Stimulated activated CD4-positive, alpha-beta T cell treated with anti-CD3 and anti-CD28 coated beads, Interleukin-12 subunit alpha, Interleukin-12 subunit beta, amount 100 ng/mL, for 4 hours (primary cell): ENCODE data around the gene HDX.
A peak's percentile ranks its signal among the peaks of the same experiment; 100 is the strongest.
"Not testable (repeated sequence)": the region's sequence is repeated elsewhere in the genome, so short reads cannot be mapped to it uniquely, and the experiment has no call there.

Experiments
- DNase-seq: peaks from one replicate; pipeline ENCODE4 v3.0.0-alpha.2; 2020

The HDX gene

DNA sequence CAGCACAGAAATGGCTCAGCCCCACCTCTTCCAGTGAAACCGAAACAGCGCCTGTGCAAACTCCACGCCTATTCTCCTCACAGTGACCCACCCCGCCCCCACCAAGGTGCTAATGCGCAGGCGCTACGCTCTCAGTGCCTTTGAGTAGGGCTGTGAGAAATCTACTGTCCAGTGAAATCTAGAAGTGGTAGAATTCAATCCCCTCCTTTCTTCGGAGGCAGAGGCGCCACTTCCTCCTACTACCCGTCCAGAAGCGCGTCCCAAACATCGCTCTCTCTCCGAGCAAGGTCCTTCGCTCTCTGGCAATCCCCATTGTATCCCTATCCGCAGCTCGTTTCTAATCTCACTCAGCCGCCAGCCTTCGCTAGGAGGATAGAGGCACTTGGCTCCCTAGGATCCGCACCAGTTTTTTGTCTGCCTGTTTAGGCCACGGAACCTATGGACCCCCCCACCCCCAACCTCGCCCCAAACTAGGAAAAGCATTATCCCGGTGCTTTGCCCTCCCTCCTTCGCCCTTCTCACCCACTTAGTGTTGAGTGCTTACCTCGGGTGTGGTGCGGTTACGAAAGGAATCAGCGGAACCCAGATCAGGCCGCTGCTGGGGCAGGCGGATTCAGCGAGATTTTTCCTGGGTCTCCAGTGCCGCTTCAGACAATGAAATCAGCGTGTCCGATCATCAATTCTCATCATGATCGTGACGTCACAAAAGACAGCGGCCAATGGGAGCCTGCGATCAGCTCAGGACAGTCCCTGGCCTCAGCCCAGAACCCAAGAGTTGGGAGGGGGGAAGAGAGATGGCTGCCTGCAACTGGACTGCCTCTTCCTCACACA lies at the start of gene HDX:
TSS of gene HDX (minus strand) at position 656 of the 831 bp plus-strand sequence. CDS start 27,056 bp downstream, outside the sequence.
- peak; percentile 44 for DNase-seq

DNA sequence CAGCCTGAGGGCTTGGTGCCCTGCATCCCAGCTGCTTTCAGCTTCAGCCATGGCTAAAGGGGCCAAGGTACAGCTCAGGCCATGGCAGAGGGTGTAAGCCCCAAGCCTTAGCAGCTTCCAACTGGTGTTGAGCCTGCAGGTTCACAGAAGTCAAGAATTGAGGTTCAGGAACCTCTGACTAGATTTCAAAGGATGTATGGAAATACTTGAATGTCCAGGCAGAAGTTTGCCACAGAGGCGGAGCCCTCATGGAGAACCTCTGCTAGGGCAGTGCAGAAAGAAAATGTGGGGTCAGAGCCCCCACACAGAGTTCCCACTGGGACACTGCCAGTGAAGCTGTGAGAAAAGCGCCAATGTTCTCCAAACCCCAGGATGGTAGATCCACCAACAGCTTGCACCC lies 39.1 kb upstream of the HDX start:
- not testable (repeated sequence) for DNase-seq

DNA sequence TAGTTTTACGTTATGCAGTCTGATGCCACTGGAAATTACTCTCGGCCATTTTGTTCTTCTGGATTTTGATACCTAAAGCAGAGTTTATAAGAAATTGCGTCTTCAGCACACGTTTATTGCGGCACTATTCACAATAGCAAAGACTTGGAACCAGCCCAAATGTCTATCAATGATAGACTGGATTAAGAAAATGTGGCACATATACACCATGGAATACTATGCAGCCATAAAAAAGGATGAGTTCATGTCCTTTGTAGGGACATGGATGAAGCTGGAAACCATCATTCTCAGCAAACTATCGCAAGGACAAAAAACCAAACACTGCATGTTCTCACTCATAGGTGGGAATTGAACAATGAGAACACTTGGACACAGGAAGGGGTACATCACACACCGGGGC lies 35.4 kb upstream of the HDX start:
- DNase-seq = not testable (repeated sequence)

- DNase-seq = no peak
These were observed 13.8 kb downstream of the HDX start for GRCh38 chrX:84488426-84488825.

- no peak for DNase-seq
These were observed 14.6 kb downstream of the HDX start for GRCh38 chrX:84487365-84488353.

DNA sequence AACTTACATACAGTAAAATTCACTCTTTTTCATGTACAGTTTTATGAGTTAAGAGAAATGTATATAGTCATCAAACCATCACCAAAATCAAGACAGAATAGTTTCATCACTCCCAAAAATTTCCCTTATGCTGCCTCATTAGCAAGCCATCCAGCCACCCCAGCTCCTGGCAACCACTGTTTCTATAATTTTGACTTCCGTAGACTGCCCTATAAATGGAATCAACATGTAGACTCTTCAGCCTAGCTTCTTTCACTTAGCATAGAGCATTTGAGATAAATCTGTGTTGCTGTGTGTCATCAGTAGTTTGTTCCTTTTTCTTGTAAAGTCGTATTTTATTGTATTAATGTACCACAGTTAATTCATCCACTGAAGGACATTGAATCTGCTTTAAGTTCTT lies 23.2 kb downstream of the HDX start:
- DNase-seq = no peak

DNA sequence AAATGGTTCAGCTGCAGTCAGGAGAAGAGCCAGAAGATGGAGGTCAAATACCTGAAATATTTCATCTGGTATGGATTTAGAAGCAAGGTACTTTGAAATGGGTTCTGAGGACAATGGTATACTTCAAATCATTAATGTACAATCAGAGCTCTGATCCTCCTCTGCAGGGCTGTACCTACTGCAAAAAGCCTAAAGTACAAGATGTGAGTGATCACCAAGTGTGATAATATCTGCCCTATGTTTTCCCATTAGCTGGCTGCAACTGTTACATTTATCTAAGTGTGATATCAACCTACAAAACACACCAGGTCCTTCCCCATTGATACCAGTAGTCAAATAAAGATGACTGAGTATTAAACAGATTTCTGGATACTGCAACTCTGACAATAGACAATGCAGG lies 25.1 kb downstream of the HDX start:
- DNase-seq = no peak

- DNase-seq = no peak
These were observed 26.7 kb downstream of the HDX start for GRCh38 chrX:84475596-84475995.

GRCh38 chrX:84475101-84475500 lies 27.2 kb downstream of the HDX start:
- DNase-seq = no peak

DNA sequence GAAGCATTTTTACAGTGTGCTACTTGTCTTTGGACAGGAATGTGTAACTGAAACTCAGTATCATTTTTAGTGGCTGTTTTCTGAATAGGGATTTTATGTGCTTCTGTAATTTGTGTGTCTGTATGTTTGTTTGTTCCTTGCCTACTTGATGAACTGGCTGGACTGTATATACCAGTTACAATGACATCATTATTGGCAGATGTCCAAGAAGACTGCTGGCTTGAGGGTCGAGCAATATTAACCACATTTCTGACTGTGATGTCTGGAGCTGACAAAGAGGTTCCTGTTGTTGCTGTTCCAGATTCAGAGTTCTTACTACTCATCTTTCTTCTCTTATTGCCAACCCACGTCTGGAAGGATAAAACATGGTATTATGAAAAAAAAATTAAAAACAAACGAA lies 33.0 kb downstream of the HDX start:
- no peak for DNase-seq

- DNase-seq = no peak
These were observed 34.4 kb downstream of the HDX start for GRCh38 chrX:84467898-84468297.

DNA sequence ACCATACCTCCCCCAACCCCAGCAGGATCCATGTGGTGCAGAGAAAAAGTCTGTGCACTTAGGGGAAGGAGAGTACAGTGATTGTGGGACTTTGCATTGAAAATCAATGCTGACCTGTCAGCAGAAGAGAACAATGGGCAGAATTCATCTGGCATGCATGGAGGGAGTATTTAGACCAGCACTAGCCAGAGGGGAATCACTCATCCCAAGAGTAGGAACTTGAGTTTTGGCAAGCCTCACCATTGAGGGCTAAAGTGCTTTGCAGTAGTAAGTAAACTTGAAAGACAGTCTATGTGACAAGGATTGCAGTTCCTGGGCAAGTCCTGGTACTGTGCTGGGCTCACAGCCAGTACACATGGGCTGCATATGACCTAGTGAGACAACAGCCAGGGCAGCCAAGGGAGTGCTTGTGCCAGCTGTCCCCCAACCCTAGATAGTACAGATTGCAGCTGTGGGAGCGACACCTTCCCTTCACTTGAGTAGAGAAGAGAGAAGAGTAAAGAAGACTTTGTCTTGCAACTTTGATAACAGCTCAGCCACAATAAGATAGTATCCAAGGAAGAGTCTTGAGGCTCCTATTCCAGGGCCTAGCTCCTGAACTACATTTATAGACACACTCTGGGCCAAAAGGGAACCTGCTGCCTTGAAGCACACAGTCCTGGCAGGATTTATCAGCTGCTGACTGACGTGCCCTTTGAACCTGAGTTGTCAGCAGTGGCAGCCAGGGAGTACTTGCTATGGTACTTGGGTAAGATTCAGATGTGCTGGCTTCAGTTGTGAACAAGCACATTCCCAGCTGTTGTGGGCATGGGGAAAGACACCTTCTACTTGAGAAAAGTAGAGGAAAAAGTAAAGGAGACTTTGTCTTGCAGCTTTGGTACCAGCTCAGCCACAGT lies 48.7 kb downstream of the HDX start:
- no peak for DNase-seq

DNA sequence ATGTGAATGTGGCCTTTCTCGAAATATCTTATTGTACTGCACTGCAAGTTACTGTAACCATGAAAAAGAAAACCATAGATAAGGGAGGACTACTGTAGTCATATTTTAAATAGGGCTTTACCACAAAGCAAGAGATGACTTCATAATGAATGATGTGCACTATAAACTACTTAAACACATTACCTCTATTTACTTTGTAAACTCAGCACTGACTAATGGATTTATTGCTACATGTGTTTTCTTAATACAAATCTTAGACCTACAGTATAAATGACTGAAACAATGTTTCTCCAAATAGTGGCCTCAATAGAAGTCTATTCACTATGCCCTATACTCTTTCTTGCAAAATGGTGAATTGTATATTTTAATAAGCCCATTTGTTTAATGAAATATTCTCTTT lies 61.1 kb downstream of the HDX start:
- no peak for DNase-seq

DNA sequence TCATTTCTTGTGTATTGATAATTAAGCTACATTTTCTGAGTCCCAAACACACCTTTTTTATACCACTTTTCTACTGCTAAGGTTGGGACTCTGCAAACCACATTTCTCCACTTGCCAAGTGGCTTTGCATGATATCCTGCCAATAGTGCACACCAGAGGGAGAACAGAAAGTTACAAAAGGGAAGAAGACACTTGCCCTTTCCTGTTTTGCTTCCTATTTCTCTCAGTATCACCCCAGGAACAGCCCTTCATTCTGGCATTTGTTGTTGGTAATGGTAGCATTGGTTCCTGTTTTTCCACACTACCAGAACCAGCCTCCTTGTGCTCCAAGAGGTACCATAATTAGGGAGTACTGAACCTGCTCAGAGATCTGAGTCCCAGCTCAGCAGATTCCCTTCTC lies 87.1 kb downstream of the HDX start:
- no peak for DNase-seq

DNA sequence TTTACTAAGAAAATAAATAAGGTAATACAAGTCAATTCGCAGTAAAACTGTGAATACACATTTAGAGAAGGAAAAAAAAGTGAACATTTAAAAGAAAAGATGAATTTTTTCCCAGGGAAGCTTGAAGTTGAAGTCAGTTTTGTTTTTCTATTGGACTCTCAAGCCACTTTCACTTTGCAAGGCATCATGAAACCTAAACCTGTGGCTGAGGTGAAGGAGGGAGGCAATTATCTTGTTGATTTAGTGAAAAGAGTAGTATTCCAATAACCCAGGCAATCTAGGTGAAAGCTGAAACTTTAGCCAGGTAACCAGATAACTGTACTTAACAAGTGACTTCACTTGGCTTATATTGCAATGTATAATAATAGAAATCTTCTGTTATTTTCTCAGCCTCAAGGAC lies 138.6 kb downstream of the HDX start:
- no peak for DNase-seq

GRCh38 chrX:84363051-84363450 lies 139.2 kb downstream of the HDX start:
- DNase-seq = no peak

- DNase-seq = no peak
These were observed 139.9 kb downstream of the HDX start for GRCh38 chrX:84362184-84362838.

GRCh38 chrX:84358271-84358670 lies 144.0 kb downstream of the HDX start:
- no peak for DNase-seq

DNA sequence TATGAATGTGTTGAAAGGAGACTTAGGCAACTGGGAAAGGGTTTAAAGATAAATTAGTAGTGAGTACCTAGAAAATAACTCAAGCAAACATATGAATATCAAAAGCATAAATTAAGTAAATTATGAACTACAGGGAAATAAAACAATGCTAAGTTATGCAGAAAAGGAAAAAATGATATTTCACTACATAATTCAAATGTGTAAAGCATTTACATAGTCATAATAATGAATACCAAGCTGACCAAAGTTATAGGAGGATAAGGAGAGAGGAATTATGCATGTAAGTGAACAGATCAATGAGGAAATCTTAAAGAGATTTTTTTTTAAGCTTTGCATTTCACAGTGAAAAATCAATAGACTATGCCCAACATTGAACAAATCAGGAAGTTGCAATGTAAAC lies 145.0 kb downstream of the HDX start:
- no peak for DNase-seq

GRCh38 chrX:84340968-84341367 lies 161.3 kb downstream of the HDX start:
- no peak for DNase-seq

DNA sequence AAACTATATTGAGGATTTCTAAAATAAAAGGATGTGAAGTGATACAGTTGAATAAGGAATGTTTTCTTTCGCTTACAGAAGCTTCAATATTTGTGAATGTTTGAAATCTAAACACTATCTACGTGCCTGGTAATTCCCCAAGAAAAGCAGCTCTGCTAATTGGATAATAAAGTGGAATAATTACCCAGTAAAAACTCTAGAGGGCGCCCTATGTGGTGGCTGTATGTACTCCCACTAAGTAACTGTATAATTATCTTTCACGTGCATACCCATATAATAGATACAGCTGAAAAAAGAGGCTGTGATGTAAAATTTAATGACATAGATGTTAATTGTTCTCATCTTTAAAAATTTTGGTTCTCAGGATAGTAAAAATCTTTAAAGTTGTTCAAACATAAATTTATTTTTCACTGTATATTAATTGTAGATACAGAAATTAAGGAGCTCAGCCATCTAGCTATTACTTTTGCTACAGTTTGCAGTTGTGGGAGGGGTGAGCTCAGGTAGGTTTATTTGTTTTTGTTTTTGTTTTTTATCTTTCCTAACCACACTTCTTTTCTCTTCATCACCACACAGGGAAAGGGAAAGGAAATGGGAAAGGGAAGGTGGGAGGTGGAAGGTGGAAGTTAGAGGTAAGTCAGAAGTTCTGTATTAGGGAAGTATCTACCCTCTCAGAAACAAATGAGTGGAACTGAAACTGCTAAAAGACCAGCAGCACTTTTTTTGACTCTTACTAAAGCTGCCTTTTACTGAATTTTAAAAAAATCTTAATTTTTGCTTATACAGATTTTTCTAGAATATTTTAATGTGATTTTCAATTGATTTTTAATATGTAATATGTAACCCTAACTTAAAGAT lies 162.5 kb downstream of the HDX start:
- DNase-seq = no peak
